WERI-Rb-1 (cell line): ENCODE data around the gene CDH2.

Experiments
- DNase-seq: peaks from one replicate; pipeline ENCODE4 v3.0.0-alpha.2; 2020
- H3K27ac ChIP-seq: fragments of 250-450 bp; sonication (Bioruptor Pico); 2 replicates; pipeline ENCODE4 v1.5.1; 2020; ENCODE audit warnings: mild to moderate bottlenecking, moderate library complexity
- H3K27me3 ChIP-seq: fragments of 250-450 bp; sonication (Bioruptor Pico); 2 replicates; pipeline ENCODE4 v1.5.1; 2021; ENCODE audit warnings: mild to moderate bottlenecking, low read depth, moderate library complexity; ENCODE audit not compliant: insufficient read depth, severe bottlenecking
- H3K36me3 ChIP-seq: fragments of 250-450 bp; sonication (Bioruptor Pico); 2 replicates; pipeline ENCODE4 v1.5.1; 2020; ENCODE audit warnings: mild to moderate bottlenecking, moderate library complexity
- H3K4me3 ChIP-seq: 2 replicates; pipeline ENCODE4 v1.5.1; 2011; ENCODE audit warnings: low read depth, mild to moderate bottlenecking, control low read depth, low read length
- H3K9me3 ChIP-seq: fragments of 250-450 bp; sonication (Bioruptor Pico); 2 replicates; pipeline ENCODE4 v1.5.1; 2021; ENCODE audit warnings: mild to moderate bottlenecking, moderate library complexity; ENCODE audit not compliant: severe bottlenecking
- CTCF ChIP-seq: IDR thresholded peaks from 2 replicates; pipeline ENCODE4 v1.5.1; 2011; ENCODE audit warnings: low read depth, mild to moderate bottlenecking, control low read depth, inconsistent platforms, low read length

The CDH2 gene

GRCh38 chr18:28045176-28045810 lies 131.6 kb downstream of the CDH2 start:
- H3K9me3 ChIP-seq = no peaks in the 10 kb centered on the region
- H3K27ac ChIP-seq = peak overlapping the region; percentile 33; the same call in 1 of the 2 replicates
- no peaks in the 10 kb centered on the region for H3K27me3 ChIP-seq
- H3K4me3 ChIP-seq = no peak overlapping the region
- DNase-seq = no peak
- no peak for TF ChIP-seq CTCF
- peaks cover 3% of the 10 kb centered on the region for H3K36me3 ChIP-seq

DNA sequence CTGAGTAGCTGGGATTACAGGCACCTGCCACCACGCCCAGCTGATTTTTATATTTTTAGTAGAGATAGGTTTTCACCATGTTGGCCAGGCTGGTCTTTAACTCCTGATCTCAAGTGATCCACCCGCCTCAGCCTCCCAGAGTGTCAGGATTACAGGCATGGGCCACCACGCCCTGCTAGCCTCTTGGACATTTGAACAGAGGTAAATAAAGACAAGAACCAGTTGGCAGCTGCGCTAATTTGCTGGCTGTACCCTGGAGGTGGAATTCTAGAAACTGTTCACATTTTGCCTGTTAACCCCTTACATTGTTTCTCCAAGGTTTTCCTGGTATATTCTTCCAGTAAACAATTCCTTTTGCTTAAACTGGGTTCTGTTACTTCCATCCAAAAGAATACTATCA lies 132.9 kb downstream of the CDH2 start:
- no peaks in the 10 kb centered on the region; the same call in 1 of the 2 replicates for H3K36me3 ChIP-seq
- DNase-seq = no peak
- H3K27ac ChIP-seq = no peak overlapping the region
- no peaks in the 10 kb centered on the region for H3K9me3 ChIP-seq
- H3K27me3 ChIP-seq = no peaks in the 10 kb centered on the region
- H3K4me3 ChIP-seq = no peak overlapping the region
- TF ChIP-seq CTCF = no peak

DNA sequence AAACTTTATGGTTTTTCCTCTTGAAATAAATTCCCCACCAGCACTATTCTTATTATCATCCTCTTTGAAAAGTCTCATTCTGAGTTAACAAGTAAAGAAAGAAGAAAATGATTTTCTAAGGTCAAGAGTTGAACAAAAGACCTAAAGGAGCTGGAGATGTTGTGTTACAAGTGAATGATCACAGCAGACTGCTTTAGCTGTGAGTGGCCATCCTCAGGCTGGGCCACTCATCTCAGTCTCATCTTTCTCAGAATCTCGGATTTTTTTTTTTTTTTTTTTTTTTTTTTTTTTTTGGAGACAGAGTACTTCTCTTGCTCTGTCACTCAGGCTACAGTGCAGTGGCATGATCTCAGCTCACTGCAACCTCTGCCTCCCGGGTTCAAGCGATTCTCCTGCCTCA lies 133.3 kb downstream of the CDH2 start:
- no peak for DNase-seq
- no peak overlapping the region for H3K4me3 ChIP-seq
- H3K27me3 ChIP-seq = no peaks in the 10 kb centered on the region
- H3K36me3 ChIP-seq = no peaks in the 10 kb centered on the region; the same call in 1 of the 2 replicates
- no peaks in the 10 kb centered on the region for H3K9me3 ChIP-seq
- TF ChIP-seq CTCF = no peak
- H3K27ac ChIP-seq = no peak overlapping the region

- no peaks in the 10 kb centered on the region for H3K36me3 ChIP-seq
- DNase-seq = peak; percentile 65
- TF ChIP-seq CTCF = no peak
- no peaks in the 10 kb centered on the region for H3K27me3 ChIP-seq
- no peak overlapping the region; the same call in 1 of the 2 replicates for H3K27ac ChIP-seq
- H3K9me3 ChIP-seq = no peaks in the 10 kb centered on the region
- no peak overlapping the region for H3K4me3 ChIP-seq
Observed at GRCh38 chr18:28041366-28041765, 135.6 kb downstream of the CDH2 start.

DNA sequence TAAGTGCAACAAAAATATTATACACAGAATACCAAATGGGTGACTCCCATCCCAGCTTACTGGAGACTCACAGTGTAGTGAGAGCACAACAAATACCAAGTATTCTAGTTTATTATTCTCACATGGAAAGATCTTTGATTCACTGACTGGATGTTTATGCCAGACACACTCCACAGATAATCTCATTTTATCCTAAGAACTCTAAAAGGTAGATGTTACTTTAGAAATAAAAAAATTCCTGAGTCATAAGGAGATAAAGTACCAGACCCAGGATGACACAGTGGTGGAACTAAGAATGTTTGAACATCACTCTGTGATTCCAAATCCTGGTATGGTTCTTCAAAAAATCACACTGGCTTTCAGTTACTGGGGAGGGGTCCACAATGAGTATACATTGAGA lies 136.2 kb downstream of the CDH2 start:
- TF ChIP-seq CTCF = no peak
- Histone ChIP-seq H3K27me3 (no peaks in the 10 kb centered on the region), H3K36me3 (no peaks in the 10 kb centered on the region), H3K27ac (no peak overlapping the region; the same call in 1 of the 2 replicates), H3K4me3 (no peak overlapping the region), H3K9me3 (no peaks in the 10 kb centered on the region)
- no peak for DNase-seq

GRCh38 chr18:28040211-28040610 lies 136.7 kb downstream of the CDH2 start:
- Histone ChIP-seq H3K4me3 (no peak overlapping the region), H3K9me3 (no peaks in the 10 kb centered on the region), H3K27ac (no peak overlapping the region), H3K36me3 (no peaks in the 10 kb centered on the region), H3K27me3 (no peaks in the 10 kb centered on the region)
- TF ChIP-seq CTCF = no peak
- DNase-seq = no peak
